Lower lobe of right lung (tissue), 2 donors: Measurements from ENCODE around the gene ACTL10. TPM values are rescaled to one million over a fixed set of nuclear protein-coding genes. Genes with fewer than 3 reads are reported as not detected.

Experiments used
- ATAC-seq, 2 donors: fragments of 200-7000 bp; cut with Tn5 transposase; one replicate each; pipeline ENCODE4 v1.9.1; 2020 to 2022; ENCODE audit warnings: mild to moderate bottlenecking in 2 of 2, moderate library complexity in 2 of 2
- DNase-seq: peaks from one replicate; pipeline ENCODE4 v3.0.0-alpha.2; 2020
- H3K27ac ChIP-seq: fragments of 200-600 bp; one replicate; pipeline ENCODE4 v1.8.0; 2022
- H3K27me3 ChIP-seq: fragments of 200-600 bp; one replicate; pipeline ENCODE4 v1.8.0; 2022; ENCODE audit warnings: low read depth
- H3K36me3 ChIP-seq: fragments of 200-600 bp; one replicate; pipeline ENCODE4 v1.8.0; 2022; ENCODE audit warnings: mild to moderate bottlenecking
- H3K4me1 ChIP-seq: fragments of 200-600 bp; one replicate; pipeline ENCODE4 v1.8.0; 2022
- H3K4me3 ChIP-seq: fragments of 200-600 bp; one replicate; pipeline ENCODE4 v1.8.0; 2022; ENCODE audit warnings: mild to moderate bottlenecking
- H3K9me3 ChIP-seq: fragments of 200-600 bp; one replicate; pipeline ENCODE4 v1.8.0; 2022
- CTCF ChIP-seq: fragments of 200-600 bp; IDR thresholded peaks from one replicate; pipeline ENCODE4 v1.8.0; 2022; ENCODE audit warnings: antibody characterized with exemption, mild to moderate bottlenecking
- intact Hi-C: fragments of 100-400 bp; cut with DNase I; formaldehyde crosslinking; loops from one replicate; pipeline ENCODE4 v1.11.0; 2022
- total RNA-seq: library from RNA; stranded (reverse); fragmentation: NEBNext Ultra II Directional; extraction: Animal tissue kit (Norgen Biotek cat#: 25700); gene quantifications from one replicate; pipeline ENCODE4 v1.2.1, GENCODE V29; 2021
- donor health status: DM: no; HTN: yes; CAD: no; lungs with severe emphysema.

Gene ACTL10
- total RNA-seq, 1 donor from 2014 or later: 1.3 TPM

GRCh38 chr20:33677991-33678702 is 11.4 kb downstream of the ACTL10 start:
- H3K4me1 ChIP-seq: peaks cover 26% of the 10 kb centered on the region
- intact Hi-C loops: no loop called here
- H3K27me3 ChIP-seq: no peaks in the 10 kb centered on the region
- H3K4me3 ChIP-seq: no peak overlapping the region
- DNase-seq (no peak), ATAC-seq (no peak)
- no peaks in the 10 kb centered on the region for H3K36me3 ChIP-seq
- H3K27ac ChIP-seq: no peak overlapping the region
- no peaks in the 10 kb centered on the region for H3K9me3 ChIP-seq
- TF ChIP-seq CTCF: no peak

GRCh38 chr20:33679758-33680485 is 13.2 kb downstream of the ACTL10 start:
- Histone ChIP-seq H3K9me3 (no peaks in the 10 kb centered on the region), H3K27me3 (no peaks in the 10 kb centered on the region), H3K4me1 (peaks cover 27% of the 10 kb centered on the region), H3K36me3 (no peaks in the 10 kb centered on the region), H3K4me3 (no peak overlapping the region), H3K27ac (no peak overlapping the region)
- intact Hi-C loops: no loop called here
- ATAC-seq (no peak), DNase-seq (no peak)
- TF ChIP-seq CTCF: no peak

- TF ChIP-seq CTCF: no peak
- Histone ChIP-seq H3K27ac (no peak overlapping the region), H3K36me3 (no peaks in the 10 kb centered on the region), H3K9me3 (no peaks in the 10 kb centered on the region), H3K4me1 (peaks cover 27% of the 10 kb centered on the region), H3K4me3 (no peak overlapping the region), H3K27me3 (no peaks in the 10 kb centered on the region)
- intact Hi-C loops: no loop called here
- no peak for DNase-seq
- ATAC-seq: no peak
These were observed 13.9 kb downstream of the ACTL10 start for GRCh38 chr20:33680686-33681085.

GRCh38 chr20:33681288-33681687 is 14.5 kb downstream of the ACTL10 start:
- intact Hi-C loops: no loop called here
- no peak overlapping the region for H3K27ac ChIP-seq

GRCh38 chr20:33681728-33682353 is 15.1 kb downstream of the ACTL10 start:
- no peak overlapping the region for H3K27ac ChIP-seq
- intact Hi-C loops: no loop called here
- ATAC-seq: no peak

More at GRCh38 chr20:33681288-33681687, 14.5 kb downstream of the ACTL10 start:
- H3K4me3 ChIP-seq: no peak overlapping the region
- no peak for TF ChIP-seq CTCF
- DNase-seq: no peak
- no peaks in the 10 kb centered on the region for H3K9me3 ChIP-seq
- H3K36me3 ChIP-seq: no peaks in the 10 kb centered on the region
- peaks cover 21% of the 10 kb centered on the region for H3K4me1 ChIP-seq
- no peak for ATAC-seq
- no peaks in the 10 kb centered on the region for H3K27me3 ChIP-seq

More at GRCh38 chr20:33681728-33682353, 15.1 kb downstream of the ACTL10 start:
- DNase-seq: no peak
- Histone ChIP-seq H3K36me3 (no peaks in the 10 kb centered on the region), H3K4me1 (peaks cover 24% of the 10 kb centered on the region), H3K27me3 (no peaks in the 10 kb centered on the region), H3K4me3 (no peak overlapping the region), H3K9me3 (no peaks in the 10 kb centered on the region)
- TF ChIP-seq CTCF: no peak
